WTC11 (cell line): ENCODE data around the gene GARS1.

Experiments used
- CTCF ChIP-seq: fragments of 200-600 bp; IDR thresholded peaks from 2 replicates; pipeline ENCODE4 v1.8.0; 2022; ENCODE audit warnings: antibody characterized with exemption
- E2F5 ChIP-seq: sonication (generic); formaldehyde crosslinking; IDR thresholded peaks from 2 replicates; pipeline ENCODE4 v1.8.1; 2022; ENCODE audit warnings: mild to moderate bottlenecking, moderate library complexity, missing genetic modification reagents
- ELF4 ChIP-seq: sonication (generic); formaldehyde crosslinking; IDR thresholded peaks from 2 replicates; pipeline ENCODE4 v1.8.1; 2022; ENCODE audit warnings: low read depth, mild to moderate bottlenecking, moderate library complexity, missing genetic modification reagents
- ESRRA ChIP-seq: sonication (generic); formaldehyde crosslinking; IDR thresholded peaks from 2 replicates; pipeline ENCODE4 v1.8.1; 2022; ENCODE audit warnings: mild to moderate bottlenecking, missing genetic modification reagents, borderline replicate concordance
- GRHL2 ChIP-seq: fragments of 250-450 bp; sonication (Bioruptor Pico); IDR thresholded peaks from 2 replicates; pipeline ENCODE4 v1.8.0; 2022; ENCODE audit warnings: mild to moderate bottlenecking, moderate library complexity; ENCODE audit not compliant: insufficient replicate concordance, severe bottlenecking
- JUN ChIP-seq: sonication (generic); formaldehyde crosslinking; IDR thresholded peaks from 2 replicates; pipeline ENCODE4 v1.8.0; 2023; ENCODE audit warnings: mild to moderate bottlenecking, missing genetic modification reagents
- MAX ChIP-seq: sonication (generic); formaldehyde crosslinking; IDR thresholded peaks from 2 replicates; pipeline ENCODE4 v1.8.0; 2022; ENCODE audit warnings: mild to moderate bottlenecking, missing genetic modification reagents
- NR1H2 ChIP-seq: sonication (generic); formaldehyde crosslinking; IDR thresholded peaks from 2 replicates; pipeline ENCODE4 v1.9.0; 2021; ENCODE audit warnings: mild to moderate bottlenecking, moderate library complexity, missing genetic modification reagents
- USF2 ChIP-seq: sonication (generic); formaldehyde crosslinking; IDR thresholded peaks from 2 replicates; pipeline ENCODE4 v1.8.1; 2023; ENCODE audit warnings: mild to moderate bottlenecking, missing genetic modification reagents, moderate library complexity
- ZNF121 ChIP-seq: sonication (generic); formaldehyde crosslinking; IDR thresholded peaks from 2 replicates; pipeline ENCODE4 v1.8.0; 2023; ENCODE audit warnings: missing genetic modification reagents
- ZNF512 ChIP-seq: sonication (generic); formaldehyde crosslinking; IDR thresholded peaks from 2 replicates; pipeline ENCODE4 v1.8.1; 2022; ENCODE audit warnings: missing genetic modification reagents, borderline replicate concordance

GRCh38 chr7:30665449-30665848 is 70.8 kb downstream of the GARS1 start:
- TF ChIP-seq ESRRA (CRISPR knock-in tag) (no peak), CTCF (no peak), NR1H2 (CRISPR knock-in tag) (no peak), ZNF512 (no peak), E2F5 (CRISPR knock-in tag) (no peak), ZNF121 (CRISPR knock-in tag) (no peak), ELF4 (no peak), MAX (no peak), USF2 (CRISPR knock-in tag) (no peak), GRHL2 (CRISPR knock-in tag) (no peak), JUN (CRISPR knock-in tag) (no peak)
